Small intestine (tissue), 16 donors: Measurements from ENCODE around the gene RBM4B. TPM values are rescaled to one million over a fixed set of nuclear protein-coding genes. Genes with fewer than 3 reads are reported as not detected.
A peak's percentile ranks its signal among the peaks of the same experiment; 100 is the strongest.
"Not testable (repeated sequence)": the region's sequence is repeated elsewhere in the genome, so short reads cannot be mapped to it uniquely, and the experiment has no call there.

Experiments used
- DNase-seq, 2 donors: peaks; one replicate each; pipeline versions ENCODE4 v3.0.0 to v3.0.0-alpha.2; 2013
- FAIRE-seq: peaks from 2 replicates; lab custom pipeline; 2012; peaks lifted over from hg19 to GRCh38; lab: Jason Lieb, UNC
- H3K27ac ChIP-seq, 3 donors: one replicate each; pipeline ENCODE4 v1.5.1; 2013; ENCODE audit warnings: low read length in 2 of 3, mild to moderate bottlenecking in 2 of 3, control low read depth in 1 of 3, inconsistent platforms in 1 of 3, low read depth in 1 of 3, moderate library complexity in 1 of 3
- H3K27me3 ChIP-seq, 3 donors: one replicate each; pipeline ENCODE4 v1.6.1; 2013; ENCODE audit warnings: low read length in 3 of 3, inconsistent platforms in 1 of 3; ENCODE audit not compliant: control insufficient read depth in 3 of 3, insufficient read depth in 3 of 3
- H3K36me3 ChIP-seq, 3 donors: one replicate each; pipeline ENCODE4 v1.6.1; 2013; ENCODE audit warnings: low read length in 3 of 3, inconsistent platforms in 1 of 3, low read depth in 1 of 3, mild to moderate bottlenecking in 1 of 3, moderate library complexity in 1 of 3; ENCODE audit not compliant: control insufficient read depth in 3 of 3, insufficient read depth in 2 of 3
- H3K4me1 ChIP-seq, 3 donors: one replicate each; pipeline ENCODE4 v1.6.1; 2013; ENCODE audit warnings: low read length in 2 of 3, inconsistent platforms in 1 of 3, low read depth in 1 of 3, mild to moderate bottlenecking in 1 of 3, moderate library complexity in 1 of 3; ENCODE audit not compliant: control insufficient read depth in 3 of 3, insufficient read depth in 2 of 3
- H3K4me3 ChIP-seq, 3 donors: one replicate each; pipeline ENCODE4 v1.5.1; 2013; ENCODE audit warnings: low read length in 3 of 3, control low read depth in 1 of 3, inconsistent platforms in 1 of 3, low read depth in 1 of 3, mild to moderate bottlenecking in 1 of 3, moderate library complexity in 1 of 3
- H3K9me3 ChIP-seq, 2 donors: one replicate each; pipeline ENCODE4 v1.6.1; 2013; ENCODE audit warnings: low read depth in 1 of 2, low read length in 1 of 2; ENCODE audit not compliant: control insufficient read depth in 2 of 2, insufficient read depth in 1 of 2
- WGBS, 3 donors: extraction: QIAGEN DNeasy Blood & Tissue Kit; methylation state at CpG; one replicate each; pipeline ENCODE4 v1.1.7; 2013; 5-methylcytosine and 5-hydroxymethylcytosine counted together
- long read RNA-seq, 10 donors: transcript quantifications; one replicate each; lab custom pipeline, GENCODE V29; 2026
- polyA plus RNA-seq, 4 donors: library from polyadenylated mRNA; stranded (reverse) in 3 of 4; unstranded in 1 of 4; fragments of 200-250 nt in 3 of 4; fragments of 120-200 nt in 1 of 4; gene quantifications; one replicate each; pipeline versions ENCODE4 v1.2.1 to v1.2.3, GENCODE V29; 2013
- donor health status: healthy with polysubstance abuse.
- donor health status: control.
- donor health status: control.
- donor health status: Bipolar disorder and iron deficiency.
- donor health status: healthy.

The RBM4B gene
- 10 to 100 TPM in 2 of 4 donors, 1 to 10 TPM in 2; 7.0 to 35.9 (median 11.3) TPM for polyA plus RNA-seq
- long read RNA-seq, donor 1, transcript RBM4B-201 (4 exons, 1,840 nt), result major isoform, 6 of 15 reads
- long read RNA-seq, donor 1, partial matches to known transcripts, result 5 of 15 reads
- long read RNA-seq, donor 1, other reads (novel, unspliced or antisense), result 0 of 15 reads
- long read RNA-seq, donor 2, transcript RBM4B-201 (4 exons, 1,840 nt), result major isoform, 5 of 5 reads
- long read RNA-seq, donor 2, partial matches to known transcripts, result 0 of 5 reads
- long read RNA-seq, donor 2, other reads (novel, unspliced or antisense), result 0 of 5 reads
- long read RNA-seq, donor 3, partial matches to known transcripts, result 0 of 1 reads
- long read RNA-seq, donor 3, other reads (novel, unspliced or antisense), result 0 of 1 reads
- long read RNA-seq, donor 4, partial matches to known transcripts, result 0 of 1 reads
- long read RNA-seq, donor 4, other reads (novel, unspliced or antisense), result 0 of 1 reads
- long read RNA-seq, donor 5, partial matches to known transcripts, result 0 of 1 reads
- long read RNA-seq, donor 5, other reads (novel, unspliced or antisense), result 0 of 1 reads
- long read RNA-seq, donor 6, partial matches to known transcripts, result 0 of 6 reads
- long read RNA-seq, donor 6, other reads (novel, unspliced or antisense), result 0 of 6 reads
- long read RNA-seq, donor 7, result 0 reads
- long read RNA-seq, donor 8, partial matches to known transcripts, result 0 of 1 reads
- long read RNA-seq, donor 8, other reads (novel, unspliced or antisense), result 0 of 1 reads
- long read RNA-seq, donor 9, partial matches to known transcripts, result 0 of 3 reads
- long read RNA-seq, donor 9, other reads (novel, unspliced or antisense), result 0 of 3 reads
- long read RNA-seq, donor 10, partial matches to known transcripts, result 0 of 4 reads
- long read RNA-seq, donor 10, other reads (novel, unspliced or antisense), result 0 of 4 reads

GRCh38 chr11:66677599-66678375, at the start of gene RBM4B:
RBM4B (minus strand) TSS chr11:66677887; CDS start chr11:66677079, 808 bp downstream.
- WGBS, 3 donors, result 0 to 1% (median 0%) methylated on average over 45 to 61 of the region's 61 CpGs
- H3K27me3 ChIP-seq, result no peaks in the 10 kb centered on the region
- peak within 1 kb of the TSS; percentile 49 to 79 (median 74) for H3K4me3 ChIP-seq
- peaks cover 9 to 25% (median 12%) of the 10 kb centered on the region in 3 donors for H3K4me1 ChIP-seq
- no peak for FAIRE-seq
- peak; percentile 94 to 97 for DNase-seq
- H3K27ac ChIP-seq, result peak within 1 kb of the TSS; percentile 92 to 95 (median 93)
- peaks cover 0 to 7% (median 0%) of the 10 kb centered on the region in 3 donors for H3K36me3 ChIP-seq
- H3K9me3 ChIP-seq, result peaks cover 0 to 3% of the 10 kb centered on the region in 2 donors

- Histone ChIP-seq H3K27me3 (peaks cover 8 to 48% (median 16%) of the 10 kb centered on the region in 3 donors), H3K4me3 (no peak overlapping the region), H3K27ac (no peak overlapping the region), H3K36me3 (no peaks in the 10 kb centered on the region), H3K9me3 (no peaks in the 10 kb centered on the region), H3K4me1 (peaks cover 2 to 16% (median 2%) of the 10 kb centered on the region in 3 donors)
- WGBS, 3 donors, result 53 to 56% (median 56%) methylated on average over 10 of the region's 10 CpGs
- FAIRE-seq (no peak), DNase-seq (no peak)
Measured at GRCh38 chr11:66725647-66726046, 48.0 kb upstream of the RBM4B start.

GRCh38 chr11:66725114-66725513, 47.4 kb upstream of the RBM4B start:
- 87 to 95% (median 88%) methylated on average over 1 of the region's 1 CpG for WGBS, 3 donors
- H3K36me3 ChIP-seq, result no peaks in the 10 kb centered on the region
- H3K9me3 ChIP-seq, result no peaks in the 10 kb centered on the region
- no peak overlapping the region for H3K4me3 ChIP-seq
- H3K4me1 ChIP-seq, result peaks cover 2 to 21% (median 2%) of the 10 kb centered on the region in 3 donors
- peaks cover 8 to 48% (median 16%) of the 10 kb centered on the region in 3 donors for H3K27me3 ChIP-seq
- no peak overlapping the region for H3K27ac ChIP-seq
- DNase-seq (no peak), FAIRE-seq (no peak)

GRCh38 chr11:66724167-66724566, 46.5 kb upstream of the RBM4B start:
- not testable (repeated sequence) for H3K4me3 ChIP-seq, DNase-seq, H3K36me3 ChIP-seq, H3K27ac ChIP-seq, FAIRE-seq, H3K9me3 ChIP-seq
- Histone ChIP-seq H3K4me1 (peaks cover 2 to 29% (median 2%) of the 10 kb centered on the region in 3 donors), H3K27me3 (peaks cover 8 to 43% (median 16%) of the 10 kb centered on the region in 3 donors)
- 87 to 94% (median 89%) methylated on average over 5 of the region's 5 CpGs for WGBS, 3 donors

GRCh38 chr11:66723693-66724092, 46.0 kb upstream of the RBM4B start:
- WGBS, 3 donors, result 91 to 93% (median 91%) methylated on average over 5 of the region's 5 CpGs
- peaks cover 2 to 30% (median 2%) of the 10 kb centered on the region in 3 donors for H3K4me1 ChIP-seq
- no peak overlapping the region for H3K27ac ChIP-seq
- no peaks in the 10 kb centered on the region for H3K9me3 ChIP-seq
- DNase-seq (no peak), FAIRE-seq (no peak)
- H3K36me3 ChIP-seq, result no peaks in the 10 kb centered on the region
- peaks cover 8 to 38% (median 11%) of the 10 kb centered on the region in 3 donors for H3K27me3 ChIP-seq
- no peak overlapping the region for H3K4me3 ChIP-seq

DNA sequence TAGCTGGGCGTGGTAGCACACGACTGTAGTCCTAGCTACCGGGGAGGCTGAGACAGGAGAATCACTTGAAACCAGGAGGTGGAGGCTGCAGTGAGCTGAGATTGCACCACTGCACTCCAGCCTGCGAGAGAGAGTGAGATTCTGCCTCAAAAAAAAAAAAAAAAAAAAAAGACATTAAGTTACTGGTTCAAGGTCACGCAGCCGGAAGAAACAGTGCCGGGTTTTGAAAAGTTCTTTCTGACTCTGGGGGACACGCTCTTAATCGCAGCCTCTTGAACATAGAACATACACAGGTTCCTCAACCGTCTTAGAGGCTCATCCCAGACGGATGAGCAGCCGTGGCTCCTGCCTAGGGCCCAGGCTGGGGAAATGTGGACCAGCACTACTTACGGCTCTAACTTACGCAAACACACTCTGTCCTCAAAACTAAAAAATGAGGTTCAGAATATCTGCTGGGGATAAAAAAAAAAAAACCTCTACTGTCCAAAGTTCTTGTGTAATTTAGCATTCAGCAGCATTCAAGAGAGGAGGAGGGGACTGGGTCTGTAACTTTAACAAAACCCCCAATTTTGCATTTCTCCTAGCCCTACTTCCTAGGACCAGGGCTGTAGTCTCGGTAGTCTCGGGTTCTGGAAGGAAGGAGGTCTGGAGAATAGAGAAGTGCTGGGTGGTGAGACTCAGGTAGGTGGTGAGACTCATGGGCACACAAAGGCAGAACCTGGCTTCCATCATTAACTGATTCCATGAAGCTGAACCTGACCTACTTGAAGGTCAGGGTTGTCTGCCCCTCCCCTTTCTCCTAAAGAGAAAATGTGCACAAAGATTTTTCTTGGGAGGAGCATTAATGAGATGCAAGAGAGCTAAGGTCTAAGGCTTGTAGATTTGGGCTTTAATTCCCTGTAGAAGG, 45.3 kb upstream of the RBM4B start:
- H3K4me3 ChIP-seq, result no peak overlapping the region
- no peak for FAIRE-seq
- DNase-seq, result no peak
- H3K9me3 ChIP-seq, result no peaks in the 10 kb centered on the region
- peaks cover 4 to 35% (median 8%) of the 10 kb centered on the region in 3 donors for H3K27me3 ChIP-seq
- WGBS, 3 donors, result 54 to 77% (median 63%) methylated on average over 16 of the region's 16 CpGs
- no peaks in the 10 kb centered on the region for H3K36me3 ChIP-seq
- peaks cover 0 to 34% (median 2%) of the 10 kb centered on the region in 3 donors for H3K4me1 ChIP-seq
- H3K27ac ChIP-seq, result no peak overlapping the region

GRCh38 chr11:66721939-66722338, 44.3 kb upstream of the RBM4B start:
- DNase-seq (no peak), FAIRE-seq (no peak)
- WGBS, 3 donors, result 92 to 95% (median 94%) methylated on average over 9 of the region's 9 CpGs

More at GRCh38 chr11:66721939-66722338, 44.3 kb upstream of the RBM4B start:
- H3K9me3 ChIP-seq, result no peaks in the 10 kb centered on the region
- peaks cover 4 to 27% (median 5%) of the 10 kb centered on the region in 3 donors for H3K27me3 ChIP-seq
- H3K4me3 ChIP-seq, result no peak overlapping the region
- H3K27ac ChIP-seq, result no peak overlapping the region
- no peaks in the 10 kb centered on the region for H3K36me3 ChIP-seq
- peaks cover 0 to 36% (median under 1%) of the 10 kb centered on the region in 3 donors for H3K4me1 ChIP-seq
